ENCODE results near the gene LRBA.

LRBA gene

GRCh38 chr4:150355418-150355817 is 659.7 kb downstream of the LRBA start:
- no peak for FAIRE-seq
- DNase-seq (ENCODE audit: insufficient read length, low spot score): no peak

DNA sequence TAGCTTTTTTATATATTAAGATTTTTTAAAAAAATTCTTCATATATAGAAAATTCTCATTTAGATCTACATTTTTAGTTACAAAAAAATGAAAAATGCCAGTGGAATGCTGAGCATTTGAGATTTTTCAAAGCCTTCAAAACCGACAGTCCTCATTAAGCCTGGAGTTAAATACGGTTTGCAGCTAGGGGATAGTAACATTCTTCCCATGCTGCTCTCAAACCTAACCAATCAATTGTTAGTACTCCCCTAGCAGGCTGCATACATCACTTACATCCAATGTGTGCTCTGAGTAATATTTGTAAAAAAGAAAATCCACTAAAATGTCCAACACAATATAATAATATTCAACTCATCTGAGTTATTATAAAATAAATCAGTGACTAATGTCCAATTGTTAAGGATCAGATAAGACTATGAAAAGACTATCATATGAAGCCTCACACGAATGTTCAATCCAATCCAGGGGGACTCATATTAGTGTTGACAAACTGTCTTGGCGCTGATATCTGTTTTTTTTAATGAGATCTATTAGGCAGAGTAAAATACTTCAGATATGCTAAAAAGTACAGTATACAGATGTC is 660.8 kb downstream of the LRBA start:
- FAIRE-seq: no peak

GRCh38 chr4:150348079-150348478 is 667.0 kb downstream of the LRBA start:
- FAIRE-seq (no peak), DNase-seq (ENCODE audit: insufficient read length, low spot score) (no peak)

More for the DNA sequence above, 660.8 kb downstream of the LRBA start:
- DNase-seq (ENCODE audit: insufficient read length, low spot score): no peak

- DNase-seq (ENCODE audit: insufficient read length, low spot score): no peak
- FAIRE-seq: peak; percentile 21
Observed at GRCh38 chr4:150345207-150345744, 669.8 kb downstream of the LRBA start.

DNA sequence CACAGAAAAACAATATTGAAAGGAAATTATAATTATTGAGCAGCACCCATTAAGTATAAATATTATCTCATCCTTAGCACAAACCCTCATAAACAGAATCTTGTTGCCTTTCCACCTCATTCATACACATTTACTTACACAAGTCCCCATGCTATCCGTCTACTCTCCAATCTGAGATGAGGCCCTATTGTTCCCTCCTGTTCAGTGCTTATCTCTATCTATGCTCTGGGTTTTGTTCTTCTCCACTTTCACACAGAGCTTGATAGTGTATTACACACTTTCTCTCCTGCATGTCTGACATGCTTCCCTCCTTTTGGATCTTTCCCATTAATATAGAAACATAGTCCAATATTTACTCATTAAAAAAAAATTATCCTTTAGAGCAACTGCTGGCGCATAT is 671.3 kb downstream of the LRBA start:
- DNase-seq (ENCODE audit: insufficient read length, low spot score): no peak
- FAIRE-seq: no peak

DNA sequence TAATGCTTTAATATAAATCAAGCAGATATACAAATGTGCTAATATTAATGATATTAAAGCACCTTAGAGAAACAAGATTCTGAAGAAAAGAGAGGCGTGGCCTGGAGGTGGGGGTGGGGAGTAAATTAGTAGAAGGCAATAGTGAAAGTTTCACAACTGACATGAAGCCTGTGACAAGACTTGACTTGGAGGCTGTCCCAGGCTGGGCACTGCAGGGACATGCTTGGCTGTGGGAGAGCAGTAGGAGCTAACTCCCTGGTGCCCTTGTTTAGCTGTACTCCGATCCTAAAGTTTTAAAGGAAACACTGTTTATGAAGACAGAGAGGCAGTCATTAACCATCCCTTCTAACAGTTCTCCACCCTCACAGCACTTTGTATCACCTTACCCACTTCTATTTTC is 672.1 kb downstream of the LRBA start:
- FAIRE-seq (no peak), DNase-seq (ENCODE audit: insufficient read length, low spot score) (no peak)

- FAIRE-seq: no peak
Observed at GRCh38 chr4:150337734-150338133, 677.4 kb downstream of the LRBA start.

DNA sequence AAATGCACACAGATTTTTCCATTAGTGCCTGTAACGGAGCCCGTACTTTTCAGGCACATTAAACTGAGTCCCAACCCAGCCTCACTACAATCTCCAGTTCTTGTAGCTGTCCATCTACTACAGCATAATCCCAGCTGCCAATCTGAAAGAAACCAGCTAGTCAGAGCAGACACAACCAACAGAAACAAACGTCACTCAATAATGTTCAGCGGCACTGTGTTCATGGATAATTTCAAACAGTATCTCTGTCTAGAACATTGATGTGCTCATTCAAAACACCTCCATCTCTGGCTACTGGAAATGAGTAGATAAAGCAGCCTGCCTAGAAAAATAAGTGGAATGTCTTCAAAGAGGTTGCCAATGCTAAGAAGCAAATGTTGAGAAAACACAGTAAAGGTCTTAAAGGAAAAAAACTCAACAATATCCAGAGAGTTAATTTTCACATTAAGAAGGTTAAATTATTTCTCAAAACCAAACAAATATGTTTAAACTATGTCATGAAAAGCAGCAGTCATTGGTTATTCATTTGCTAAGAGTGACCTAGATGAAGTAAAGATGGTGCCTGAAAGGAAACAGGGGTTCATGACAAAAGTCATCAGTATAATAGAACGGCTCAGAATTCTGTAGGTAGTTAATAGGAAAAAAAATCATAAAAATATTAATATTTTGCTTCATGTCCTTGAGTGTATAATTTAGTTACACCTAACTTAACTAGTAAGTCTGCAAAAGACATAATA is 678.2 kb downstream of the LRBA start:
- FAIRE-seq (no peak), DNase-seq (ENCODE audit: insufficient read length, low spot score) (no peak)

More at GRCh38 chr4:150337734-150338133, 677.4 kb downstream of the LRBA start:
- no peak for DNase-seq (ENCODE audit: insufficient read length, low spot score)

DNA sequence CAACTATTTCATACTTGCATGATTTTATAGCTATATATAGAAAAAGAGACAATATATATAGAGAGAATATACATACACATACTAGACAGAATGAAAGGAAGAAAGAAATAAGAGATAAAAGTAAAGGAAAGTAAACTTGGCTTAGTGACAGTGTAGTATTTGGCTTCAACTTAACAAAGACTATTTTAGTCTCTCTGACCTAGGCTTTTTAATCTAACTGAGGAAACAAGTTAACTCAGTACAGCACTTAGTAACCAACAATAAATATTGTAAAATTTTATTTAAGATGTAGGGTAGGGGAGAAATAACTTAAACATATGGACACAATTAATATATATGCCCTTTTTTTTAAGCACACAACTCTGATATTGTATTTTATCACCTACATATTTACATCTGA is 682.1 kb downstream of the LRBA start:
- DNase-seq (ENCODE audit: insufficient read length, low spot score) (no peak), FAIRE-seq (no peak)

- FAIRE-seq (no peak), DNase-seq (ENCODE audit: insufficient read length, low spot score) (no peak)
Observed at GRCh38 chr4:150332086-150332485, 683.0 kb downstream of the LRBA start.

GRCh38 chr4:150329373-150329772 is 685.7 kb downstream of the LRBA start:
- no peak for DNase-seq (ENCODE audit: insufficient read length, low spot score)
- no peak for FAIRE-seq

DNA sequence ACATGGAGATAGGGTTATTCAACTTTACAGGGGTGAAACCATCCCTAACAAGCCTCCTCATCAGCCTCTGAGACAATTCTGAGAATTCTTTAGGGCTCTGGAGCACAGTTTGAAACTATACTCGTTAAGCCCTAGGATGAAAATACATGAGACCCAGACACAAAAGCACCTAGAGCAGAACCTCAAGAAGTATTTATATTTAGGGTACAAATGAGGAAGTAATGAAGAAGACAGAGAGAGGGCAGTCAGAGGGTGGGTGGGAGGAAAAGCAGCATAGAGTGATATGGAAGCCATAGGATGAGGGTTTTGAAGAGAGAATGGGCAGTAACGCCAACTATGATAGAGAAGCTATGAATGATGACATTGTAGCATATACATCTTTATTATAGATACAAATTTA is 686.6 kb downstream of the LRBA start:
- FAIRE-seq (no peak), DNase-seq (ENCODE audit: insufficient read length, low spot score) (no peak)

GRCh38 chr4:150327262-150327780 is 687.8 kb downstream of the LRBA start:
- DNase-seq (ENCODE audit: insufficient read length, low spot score): no peak
- FAIRE-seq: no peak

GRCh38 chr4:150325872-150326271 is 689.2 kb downstream of the LRBA start:
- DNase-seq (ENCODE audit: insufficient read length, low spot score): peak; percentile 1
- FAIRE-seq: peak; percentile 37

DNA sequence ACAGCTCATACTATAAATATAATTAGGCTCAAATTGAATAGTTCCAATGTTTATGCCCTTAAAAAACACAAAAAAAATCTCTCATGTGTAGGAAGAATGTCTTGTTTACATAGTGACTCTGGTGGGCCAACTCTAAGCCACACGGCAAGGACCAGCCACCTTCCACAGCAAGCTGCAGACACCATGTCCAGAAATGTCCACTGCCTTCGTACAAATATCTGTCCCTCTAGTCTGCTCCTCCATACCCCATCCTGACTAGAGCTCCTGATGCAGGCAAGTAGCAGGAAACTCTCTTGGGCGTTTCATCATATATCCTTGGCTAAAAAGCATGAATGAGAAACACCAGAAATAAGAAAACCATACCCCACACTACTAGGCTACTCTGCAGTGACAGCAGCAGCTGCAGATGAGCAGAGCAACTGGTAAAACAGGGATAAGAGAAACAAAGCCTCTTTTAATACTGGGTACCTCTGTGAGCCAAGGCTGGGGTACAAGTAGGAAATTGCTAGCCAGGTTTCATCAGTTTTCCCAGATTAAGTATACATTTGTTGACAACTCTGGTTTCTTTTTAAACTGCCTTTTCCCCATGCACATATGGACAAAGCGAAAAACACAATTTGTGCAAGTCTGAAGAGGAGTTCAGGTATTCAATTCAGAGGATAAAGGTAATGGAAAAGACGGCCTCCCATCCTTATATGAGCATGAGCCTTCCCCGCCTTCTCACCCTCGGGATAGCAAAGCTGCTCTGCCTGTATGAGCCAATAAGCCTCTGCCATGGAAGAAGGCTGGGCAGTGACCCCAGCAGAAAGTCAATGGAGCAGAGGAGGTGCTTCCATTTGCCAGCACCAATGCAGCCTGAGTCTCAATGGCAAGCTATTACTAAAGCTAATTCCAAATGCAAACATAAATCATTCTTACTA is 691.4 kb downstream of the LRBA start:
- FAIRE-seq: no peak
- no peak for DNase-seq (ENCODE audit: insufficient read length, low spot score)

GRCh38 chr4:150322646-150323045 is 692.4 kb downstream of the LRBA start:
- FAIRE-seq (no peak), DNase-seq (ENCODE audit: insufficient read length, low spot score) (no peak)

- no peak for DNase-seq (ENCODE audit: insufficient read length, low spot score)
- FAIRE-seq: no peak
Observed at GRCh38 chr4:150321113-150321512, 694.0 kb downstream of the LRBA start.

GRCh38 chr4:150318971-150319370 is 696.1 kb downstream of the LRBA start:
- FAIRE-seq: peak; percentile 40
- no peak for DNase-seq (ENCODE audit: insufficient read length, low spot score)

GRCh38 chr4:150318527-150318926 is 696.6 kb downstream of the LRBA start:
- no peak for FAIRE-seq
- DNase-seq (ENCODE audit: insufficient read length, low spot score): no peak

GRCh38 chr4:150316332-150317205 is 698.5 kb downstream of the LRBA start:
- FAIRE-seq (no peak), DNase-seq (ENCODE audit: insufficient read length, low spot score) (no peak)
